ENCODE measurements around the gene ZBTB22.
A peak's percentile ranks its signal among the peaks of the same experiment; 100 is the strongest.

The ZBTB22 gene

DNA sequence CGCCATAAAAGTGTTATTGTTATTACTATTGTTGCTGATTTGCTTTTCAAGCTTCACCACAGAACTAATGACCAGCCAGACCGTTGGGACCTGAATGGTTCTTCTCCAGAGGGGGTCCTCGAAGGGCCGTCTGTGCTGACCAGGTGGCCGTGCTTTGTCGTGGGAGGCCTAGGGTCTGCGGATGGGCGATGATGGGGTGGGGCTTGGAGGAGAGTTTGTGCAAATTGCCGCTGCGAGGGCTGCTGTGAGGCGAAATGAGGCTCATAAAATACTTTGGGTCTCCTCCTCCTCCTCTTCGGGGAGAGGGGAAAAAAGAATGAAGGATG is 6.0 kb upstream of the ZBTB22 start:
- DNase-seq = no peak

DNA sequence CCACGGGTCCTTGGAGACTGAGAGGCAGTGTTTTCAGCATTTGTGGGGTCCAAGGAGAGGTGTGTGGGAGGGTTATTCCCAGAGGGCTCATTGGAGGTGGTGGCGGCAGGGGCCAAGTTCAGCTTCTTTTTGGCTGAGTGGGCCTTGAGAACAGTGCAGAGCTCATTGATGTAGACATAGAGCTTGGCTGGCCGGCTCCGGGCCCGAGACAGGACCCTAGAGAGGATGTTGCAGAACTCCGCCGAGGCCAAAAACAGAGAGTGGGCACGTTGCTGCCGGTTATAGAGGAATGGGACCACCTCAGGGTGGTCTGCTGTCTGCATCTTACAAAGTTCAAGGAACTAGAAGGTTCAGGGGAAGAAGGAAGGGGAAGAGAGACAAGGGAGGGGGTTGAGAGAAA is 3.7 kb upstream of the ZBTB22 start:
- no peak for DNase-seq

DNA sequence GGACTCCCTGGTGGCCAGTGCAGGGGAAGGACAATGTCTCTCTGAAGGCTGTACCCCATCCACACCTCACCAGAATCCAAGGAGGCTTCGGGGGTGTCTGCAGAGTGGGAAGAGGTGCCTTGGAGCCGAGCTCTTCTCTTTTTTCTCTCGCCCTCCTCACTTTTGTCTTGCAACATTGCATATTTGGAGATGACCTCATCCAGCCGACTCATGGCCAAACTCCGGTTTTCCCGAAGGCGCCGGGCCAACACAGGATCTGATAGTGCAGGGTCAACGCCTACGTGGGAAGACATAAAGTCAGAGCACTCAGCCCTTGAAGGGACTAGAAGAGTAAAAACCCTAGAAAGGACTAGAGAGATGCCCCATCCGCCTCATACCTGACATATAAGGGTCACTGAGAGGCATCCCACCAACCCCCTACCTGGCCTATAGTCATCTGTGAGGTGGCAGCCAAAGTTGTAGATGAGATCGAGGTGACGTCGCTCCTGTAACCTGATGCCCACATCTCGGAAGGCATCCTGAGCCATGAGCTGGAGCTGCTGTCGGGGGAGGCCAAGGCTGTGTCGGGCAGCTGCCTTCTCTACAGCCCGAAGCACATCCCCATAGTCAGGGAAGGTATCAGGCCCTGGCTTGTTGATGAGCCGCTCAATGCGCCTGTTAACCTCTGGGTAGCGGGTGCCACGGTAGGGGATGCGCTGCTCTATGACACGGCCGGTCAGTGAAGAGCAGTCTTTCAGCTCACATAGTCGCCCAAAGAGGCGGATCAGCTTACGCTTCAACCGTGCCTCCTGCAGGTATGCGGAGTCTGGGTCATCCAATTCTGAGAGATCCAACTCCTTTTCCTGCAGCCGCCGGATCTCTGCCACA is 3.0 kb upstream of the ZBTB22 start:
- DNase-seq = no peak

DNA sequence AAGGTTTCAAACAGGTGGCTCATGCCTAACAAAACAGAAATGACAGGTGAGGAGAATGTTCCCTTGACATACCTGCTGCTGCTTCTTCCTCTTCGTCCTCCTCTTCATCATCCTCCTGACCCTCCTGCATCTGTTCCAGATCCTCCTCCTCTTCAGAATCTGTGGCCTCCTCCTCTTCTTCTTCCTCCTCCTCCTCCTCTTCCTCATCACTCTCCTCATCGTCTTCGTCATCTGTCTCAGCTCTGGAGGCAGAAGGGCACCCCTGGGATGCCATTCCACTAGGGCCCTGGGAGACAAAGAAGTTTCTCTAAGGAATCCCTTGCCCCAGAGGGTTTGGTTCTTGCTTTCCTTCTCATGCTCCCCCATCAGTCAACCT is 2.4 kb upstream of the ZBTB22 start:
- no peak for DNase-seq

DNA sequence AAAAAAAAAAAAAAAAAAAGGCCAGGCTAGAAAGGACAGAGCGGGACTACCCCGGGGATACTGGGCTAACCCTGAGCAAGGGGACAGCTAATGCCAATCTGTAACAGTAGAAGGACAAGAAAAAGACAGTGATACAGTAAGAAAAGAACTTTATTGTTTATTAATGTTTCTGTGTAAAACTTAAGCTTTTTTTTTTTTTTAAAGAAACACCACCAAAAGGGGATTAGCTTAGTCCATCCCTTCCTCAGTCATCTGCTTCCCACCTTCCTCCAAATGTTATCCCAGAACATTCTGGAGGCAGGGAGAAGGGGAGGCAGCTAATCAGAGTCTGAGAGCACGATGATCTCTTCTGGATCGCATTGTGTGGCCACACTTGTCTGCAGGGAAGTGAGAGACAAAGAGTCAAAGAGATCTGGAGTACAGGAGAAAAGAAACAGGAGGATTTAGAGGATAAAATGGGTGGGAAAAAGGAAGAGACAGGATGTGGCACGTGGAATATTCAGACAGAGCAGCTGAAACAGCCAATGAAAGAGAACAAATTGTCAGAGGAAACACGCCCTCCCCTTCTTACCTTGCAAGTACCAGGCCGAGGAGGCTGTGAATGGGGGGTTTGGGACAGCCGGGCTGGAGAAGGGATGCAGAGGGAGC is 1.0 kb upstream of the ZBTB22 start:
- no peak for DNase-seq

DNA sequence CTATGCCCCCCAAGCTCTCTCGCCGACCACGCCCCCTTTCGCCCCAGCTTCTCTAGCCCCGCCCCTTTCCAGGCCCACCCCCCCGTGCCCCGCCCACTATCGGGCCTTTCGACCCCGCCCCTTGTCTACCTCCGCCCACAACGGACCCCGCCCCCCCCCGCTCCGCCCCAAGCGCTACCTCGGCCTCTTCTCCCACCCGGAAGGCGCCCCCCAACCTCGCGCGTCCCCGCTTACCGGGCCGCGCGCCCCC is 200 bp downstream of the ZBTB22 start:
- no peak for DNase-seq

DNA sequence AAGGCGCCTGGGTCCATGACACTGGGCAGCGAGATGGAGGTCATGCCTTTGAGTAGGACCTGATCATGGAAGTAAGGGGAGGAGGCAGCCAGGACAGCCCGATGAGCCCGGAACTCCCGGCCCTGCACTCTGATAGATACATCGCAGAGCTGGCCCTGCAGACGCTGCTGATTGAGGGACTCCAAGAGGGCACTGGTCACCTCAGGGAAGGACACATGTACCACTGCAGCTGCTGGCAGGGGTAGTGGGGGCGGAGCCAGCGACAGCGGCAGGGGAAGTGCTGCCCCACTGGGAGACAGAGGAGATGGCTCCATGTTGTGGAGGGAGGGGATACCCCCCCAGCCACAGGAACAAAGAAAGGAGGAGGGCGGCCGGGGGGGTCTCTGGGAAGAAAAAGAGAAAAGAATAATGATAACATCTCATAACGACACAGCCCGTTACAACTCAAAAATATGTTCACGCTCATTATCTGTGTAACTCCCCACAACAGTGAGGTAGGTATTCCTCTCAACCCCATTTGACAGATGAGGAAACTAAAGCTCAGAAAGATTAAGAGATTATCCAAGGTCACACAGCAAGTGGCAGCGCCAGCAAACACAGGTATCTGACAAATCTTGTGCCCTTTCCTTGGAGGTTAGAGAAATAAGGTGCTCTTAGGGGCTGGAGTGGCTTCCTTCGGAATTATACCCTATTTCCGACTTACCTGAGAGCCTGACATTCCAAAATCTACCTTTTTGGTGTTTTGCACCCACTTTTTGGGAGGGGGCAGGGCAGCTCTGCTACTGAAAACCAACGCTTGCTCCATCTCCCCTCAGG is 733 bp downstream of the ZBTB22 start:
- DNase-seq = no peak

DNA sequence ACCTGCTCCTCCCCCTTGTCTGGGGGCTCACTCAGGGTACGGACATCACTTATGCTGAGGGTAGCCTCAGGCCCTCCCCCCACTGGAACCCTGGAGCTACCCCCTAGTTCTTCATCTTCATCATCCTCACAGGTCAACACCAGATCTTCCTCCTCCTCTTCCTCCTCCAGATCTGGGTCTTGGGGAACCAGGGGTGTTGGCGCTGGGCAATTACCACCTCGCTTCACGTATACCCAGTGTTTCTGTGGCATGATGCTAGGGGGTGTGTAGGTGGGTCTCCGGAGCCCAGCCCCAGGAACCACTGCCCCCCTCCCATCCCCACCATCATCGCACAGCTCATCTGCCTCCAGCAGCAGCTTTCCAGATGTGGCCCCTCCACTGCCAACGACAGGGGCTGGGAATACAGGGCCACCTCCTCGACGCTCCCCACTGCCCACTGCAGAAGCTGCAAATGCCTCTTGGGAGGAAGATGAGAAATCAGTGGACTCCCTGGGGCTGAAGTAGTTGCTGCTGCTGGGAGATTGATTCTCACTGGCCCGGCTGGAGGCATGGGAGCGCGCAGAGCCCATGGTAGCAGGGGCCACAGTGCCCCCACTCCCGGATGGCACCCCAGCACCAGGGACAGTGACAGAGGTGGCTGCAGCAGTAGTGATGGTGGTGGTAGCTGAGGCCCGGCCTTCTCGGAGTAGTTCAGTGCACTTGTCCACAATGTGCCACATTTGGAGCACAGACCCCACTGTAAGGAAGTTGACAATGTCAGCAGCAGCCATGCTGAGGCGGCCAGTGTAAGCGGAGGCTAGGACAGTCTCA is 1.5 kb downstream of the ZBTB22 start:
- no peak for DNase-seq

DNA sequence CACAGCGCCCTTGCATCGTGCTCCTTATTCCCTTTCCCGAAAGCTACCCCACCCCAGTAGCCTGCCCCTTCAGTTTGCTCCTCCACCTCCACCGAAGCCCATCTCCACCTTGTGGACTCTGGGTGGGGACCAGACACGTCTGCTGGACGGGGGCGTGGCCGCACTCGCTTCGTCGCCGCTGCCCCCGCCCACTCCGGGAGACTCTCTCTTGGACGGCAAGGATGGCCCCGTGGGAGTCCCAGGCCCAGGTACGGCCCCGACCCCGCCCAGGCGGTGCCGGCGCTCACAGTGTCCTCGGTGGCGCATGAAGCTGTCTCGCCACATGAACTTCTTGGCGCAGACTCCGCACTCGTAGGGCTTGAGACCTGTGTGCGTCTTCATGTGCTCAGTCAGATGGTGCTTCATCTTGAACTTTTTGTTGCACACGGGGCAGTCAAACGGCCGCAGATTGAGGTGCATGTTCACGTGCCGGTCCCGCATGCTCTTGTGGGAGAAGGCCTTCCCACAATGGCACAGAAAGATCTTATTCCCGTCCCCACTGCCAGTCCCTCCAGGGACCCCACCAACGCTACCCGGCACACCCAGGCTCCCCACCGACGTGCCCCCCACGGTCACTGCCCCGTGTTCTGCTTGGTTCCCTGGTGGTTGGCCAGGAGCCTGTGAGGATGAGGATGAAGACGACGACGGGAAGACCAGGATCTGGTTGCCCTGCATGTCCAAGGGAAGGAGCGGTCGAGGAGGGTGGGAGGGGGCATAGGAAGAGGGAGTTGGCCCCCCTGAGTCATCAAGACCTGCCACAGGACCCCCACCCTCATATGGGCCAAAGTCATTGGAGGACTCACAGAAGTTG is 2.4 kb downstream of the ZBTB22 start:
- no peak for DNase-seq

DNA sequence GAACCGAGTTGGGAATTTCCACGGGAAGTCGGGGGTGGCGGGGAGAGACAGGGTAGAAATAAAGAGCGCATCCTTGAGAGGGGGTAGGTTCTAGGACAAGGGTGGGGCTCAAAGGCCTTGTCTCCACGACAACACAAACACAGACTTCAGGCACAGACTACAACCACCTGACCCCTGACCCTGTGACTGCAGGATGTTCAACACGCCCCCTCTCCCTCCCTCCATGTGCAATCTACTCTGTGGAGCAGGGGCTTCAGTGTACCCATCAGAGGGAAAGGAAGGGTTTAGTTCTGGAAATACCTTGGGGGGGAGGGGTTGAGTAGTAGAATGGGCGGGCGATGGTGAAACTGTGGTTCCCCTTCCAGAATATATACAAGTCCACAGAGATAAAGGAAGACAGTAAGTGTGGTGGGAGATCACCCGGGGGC is 3.0 kb downstream of the ZBTB22 start:
- peak; percentile 74 for DNase-seq

DNA sequence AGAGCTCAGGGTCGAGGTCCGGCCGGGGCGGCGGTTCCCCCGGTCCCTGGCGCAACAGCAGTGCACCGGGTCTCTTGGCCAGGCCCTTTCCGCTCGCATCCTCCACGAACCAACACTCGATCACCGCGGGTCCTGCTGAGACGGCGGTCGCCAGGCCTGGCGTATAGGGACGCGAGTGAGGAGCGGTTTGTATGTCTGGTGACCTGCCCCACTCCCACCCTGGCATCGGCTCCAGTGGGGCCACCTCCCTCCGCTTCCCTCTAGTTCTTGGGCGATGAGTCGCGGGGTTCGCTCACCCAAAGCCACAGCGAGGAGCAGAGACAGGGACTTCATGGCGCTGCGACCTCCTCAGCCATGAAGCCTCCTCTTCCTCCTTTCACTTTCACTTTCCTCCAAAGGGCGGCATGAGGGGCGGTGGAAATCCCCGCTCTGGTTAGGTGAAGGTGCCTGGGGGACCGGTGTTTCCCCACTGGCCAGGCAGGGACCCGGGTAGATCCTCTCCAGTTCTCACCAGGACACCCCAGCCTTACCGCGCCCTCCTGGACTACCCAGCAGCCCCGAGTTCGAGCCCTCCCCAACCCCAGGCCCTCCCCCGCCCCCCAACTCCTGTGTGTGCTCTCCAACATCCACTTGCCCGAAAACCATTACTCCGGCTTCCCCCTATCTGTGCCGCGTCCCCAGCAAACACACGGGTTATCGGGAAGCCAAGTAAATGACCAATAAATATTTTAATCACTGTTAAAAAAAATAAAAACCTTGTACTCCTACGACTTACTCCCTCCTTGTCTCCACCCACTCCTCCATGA is 3.6 kb downstream of the ZBTB22 start, which contains the start of gene TAPBP:
Gene TAPBP (minus strand): TSS at position 370 of the 806 bp plus-strand sequence. CDS start 37 bp downstream, at position 333.
- peak; percentile 86 for DNase-seq

DNA sequence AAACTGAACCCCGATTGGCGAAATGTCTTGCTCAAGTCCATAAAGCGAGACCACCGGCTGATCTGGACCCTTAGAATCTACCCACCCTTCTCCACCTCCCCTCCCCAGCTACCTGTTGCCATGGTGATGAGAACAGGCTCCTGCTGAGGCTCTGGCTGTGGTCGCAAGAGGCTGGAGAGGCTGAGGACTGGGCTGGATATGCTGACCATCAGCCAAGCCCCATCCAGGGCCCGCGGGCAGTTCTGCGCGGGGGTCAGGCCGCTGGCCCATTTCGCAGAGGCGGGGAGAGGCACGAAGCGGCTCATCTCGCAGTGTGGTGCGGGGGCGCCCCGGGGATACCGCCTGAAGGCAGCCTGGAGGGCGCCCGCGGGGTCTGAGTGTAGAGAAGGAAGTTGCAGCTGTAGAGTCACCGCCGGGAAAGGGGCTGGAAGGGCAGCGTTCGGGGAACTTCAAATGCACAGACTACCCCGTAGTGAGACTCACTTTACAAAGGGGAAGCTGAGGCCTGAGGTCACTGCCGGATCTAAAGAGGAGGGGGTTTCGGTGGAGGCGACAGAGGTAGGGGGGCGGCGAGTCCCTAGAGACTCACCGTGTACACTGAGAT is 4.3 kb downstream of the ZBTB22 start:
- peak; percentile 54 for DNase-seq

DNA sequence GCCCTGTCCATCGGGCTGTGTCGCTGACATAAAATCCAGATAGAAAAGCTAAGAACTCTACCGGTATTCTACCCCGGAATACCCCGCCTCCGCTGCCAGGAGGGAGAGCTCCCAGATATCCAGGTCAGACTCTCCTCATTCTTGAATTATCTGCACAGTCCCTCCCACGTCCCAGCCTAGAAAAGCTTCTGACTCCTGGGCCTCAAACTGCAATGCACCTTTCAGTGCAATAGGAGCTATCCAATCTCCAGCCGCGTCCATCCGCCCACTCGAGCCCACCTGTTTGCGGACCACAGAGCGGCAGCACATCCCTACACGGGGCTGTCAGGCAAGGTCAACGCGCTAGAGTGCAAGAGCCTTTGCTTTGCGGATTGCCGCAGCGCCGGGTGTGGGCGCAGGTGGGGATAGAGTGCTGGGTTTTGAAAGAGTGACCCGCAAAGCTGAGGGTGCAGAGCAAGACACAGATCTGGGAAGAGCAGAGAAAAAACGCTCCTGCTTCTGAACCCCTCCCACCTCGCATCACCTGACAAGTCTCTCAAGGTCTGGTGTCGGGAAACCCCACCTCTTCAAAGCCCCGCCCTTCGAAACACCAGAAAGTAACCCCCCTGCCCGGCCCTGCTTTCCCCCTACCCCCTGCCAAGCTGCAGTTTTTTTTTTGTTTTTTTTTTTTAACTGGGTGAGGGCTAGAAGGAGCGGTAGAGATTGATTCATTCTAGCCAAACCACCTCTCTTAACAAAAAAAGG is 5.0 kb downstream of the ZBTB22 start:
- DNase-seq = peak; percentile 85

DNA sequence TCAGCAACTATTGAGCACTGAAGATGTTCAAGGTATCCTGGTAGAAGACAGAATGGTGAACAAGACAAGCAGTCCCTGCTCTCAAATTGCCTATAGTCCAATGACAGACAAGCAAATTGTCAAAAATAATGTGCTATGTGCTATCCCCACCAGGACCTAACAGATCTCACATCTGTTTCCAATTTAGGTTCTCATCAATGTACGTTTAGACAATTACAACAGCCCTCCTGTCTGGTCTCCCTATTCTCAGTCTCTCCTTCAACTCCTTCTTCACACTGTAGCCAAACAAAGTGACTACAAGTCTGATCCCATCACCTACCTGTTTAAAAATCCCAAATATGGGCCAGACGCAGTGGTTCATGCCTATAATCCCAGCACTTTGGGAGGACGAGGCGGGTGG is 11.2 kb downstream of the ZBTB22 start:
- DNase-seq = no peak

DNA sequence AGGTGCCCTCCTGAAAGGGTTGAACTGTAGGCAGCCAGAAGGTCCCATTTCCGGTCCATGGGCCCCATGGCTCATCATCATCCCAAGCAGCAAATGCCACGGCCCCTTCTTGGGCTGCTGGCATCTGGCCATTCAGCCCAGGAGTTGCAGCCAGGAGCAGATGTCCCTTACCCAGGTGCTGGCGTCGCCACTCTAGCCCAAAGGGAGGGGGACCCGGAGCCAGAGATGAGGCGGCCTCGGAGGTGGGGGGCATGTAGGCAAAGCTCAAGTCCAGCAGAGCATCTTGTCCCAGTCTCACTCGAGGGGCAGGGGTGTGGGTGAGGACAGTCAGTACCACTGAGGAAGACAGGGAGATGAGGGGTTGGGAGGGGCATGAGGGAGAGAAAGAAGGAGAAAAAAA is 12.5 kb downstream of the ZBTB22 start:
- DNase-seq = no peak

DNA sequence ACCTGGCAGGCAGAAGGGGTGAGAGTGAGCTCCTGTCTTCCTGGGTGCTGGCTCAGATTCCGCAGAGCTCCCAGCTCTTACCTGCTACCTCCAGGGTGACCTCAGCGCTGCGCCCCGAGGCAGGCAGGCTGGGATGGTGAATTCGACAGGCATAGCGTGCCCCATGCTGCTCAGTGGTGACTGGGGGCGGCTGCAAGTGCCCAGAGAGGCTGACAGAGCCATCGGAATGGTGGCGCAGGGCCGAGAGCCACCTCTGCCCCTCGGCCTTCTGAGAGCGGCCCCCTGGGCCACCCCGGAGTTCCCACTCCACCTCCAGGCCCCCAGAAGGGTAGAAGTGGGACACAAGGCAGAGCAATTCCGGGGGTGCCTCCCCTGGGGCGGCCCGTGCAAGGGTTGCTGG is 13.3 kb downstream of the ZBTB22 start:
- no peak for DNase-seq

DNA sequence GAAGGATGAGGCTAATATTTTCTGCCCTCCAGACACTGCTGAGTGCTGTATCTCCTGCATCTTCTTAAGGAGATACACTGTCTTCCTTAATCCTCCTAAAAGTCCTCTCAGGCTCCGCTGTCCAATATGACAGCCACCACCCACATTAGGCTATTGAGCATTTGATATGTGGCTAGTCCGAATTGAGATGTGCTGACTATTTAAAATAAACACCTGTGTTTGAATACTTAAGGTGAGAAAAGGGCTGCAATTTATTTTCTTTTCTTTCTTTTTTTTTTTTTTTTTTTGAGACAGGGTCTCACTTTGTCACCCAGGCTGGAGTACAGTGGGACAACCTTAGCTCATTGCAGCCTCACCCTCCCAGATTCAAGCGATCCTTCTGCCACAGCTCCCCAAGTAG is 15.7 kb downstream of the ZBTB22 start:
- DNase-seq = no peak

DNA sequence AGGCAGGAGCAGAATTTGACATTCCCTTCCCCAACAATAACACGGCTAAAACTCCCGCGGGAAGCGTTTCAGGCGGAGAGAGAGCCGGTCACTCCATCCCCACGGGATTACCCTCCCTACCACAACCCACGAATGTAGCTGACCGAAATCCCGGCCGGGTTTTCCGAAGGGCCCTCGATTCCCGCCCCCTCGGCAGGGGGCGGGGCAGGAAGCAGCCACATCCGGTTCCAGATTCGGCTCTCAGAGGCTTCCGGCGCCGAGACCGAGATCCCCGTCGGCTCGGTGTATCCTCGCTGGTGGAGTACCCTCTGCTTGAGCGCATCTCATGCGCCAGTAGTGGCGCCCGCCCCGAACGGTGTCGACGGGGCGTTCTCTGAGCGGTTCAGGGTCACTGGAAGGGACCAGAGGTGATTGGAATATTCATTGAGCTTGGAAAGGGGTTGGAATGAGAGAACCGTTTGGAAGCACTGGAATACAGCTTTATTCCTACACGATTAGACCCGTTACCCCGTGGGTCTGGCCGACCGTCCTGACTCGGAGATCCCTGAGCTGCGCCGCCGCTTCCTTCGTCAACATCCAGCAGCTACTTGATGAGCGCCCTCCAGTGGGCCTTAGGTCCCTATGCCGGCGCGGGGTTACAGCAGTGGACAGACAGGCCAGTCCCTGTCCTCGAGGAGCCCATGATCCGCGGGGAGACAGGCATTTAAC is 18.2 kb downstream of the ZBTB22 start:
- peak; percentile 94 for DNase-seq

DNA sequence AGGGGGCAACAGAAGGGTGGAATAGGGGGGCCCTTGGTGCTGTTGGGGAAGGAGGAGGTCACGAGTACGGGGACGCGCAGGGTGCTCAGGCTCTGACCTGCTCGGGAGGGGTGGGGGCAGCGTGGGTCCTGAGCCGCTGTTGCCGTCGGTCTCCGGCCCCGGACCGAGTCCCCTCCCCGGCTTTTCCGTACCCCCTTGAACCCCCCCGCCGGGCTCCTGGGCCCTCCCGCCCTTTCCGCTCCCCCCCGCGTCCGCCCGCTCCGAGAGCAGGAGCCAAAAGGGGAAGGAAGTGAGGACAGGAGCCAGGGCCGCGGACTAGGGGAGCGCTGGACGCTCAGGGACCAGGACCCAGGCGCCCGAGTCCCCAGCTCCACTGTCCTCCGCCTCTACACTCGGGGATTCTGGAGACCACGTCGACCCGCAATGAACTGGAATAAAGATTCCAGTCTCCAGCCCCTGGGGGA is 18.7 kb downstream of the ZBTB22 start, which contains the start of gene RGL2:
Gene RGL2 (minus strand): TSS at position 170 of the 464 bp plus-strand sequence. CDS start 332 bp downstream, outside the sequence.
- peak; percentile 60 for DNase-seq

Data from activated naive CD4-positive, alpha-beta T cell treated with Interleukin-2 at 50 U/mL for 16 hours (primary cell).